ENCODE results near the gene CLPTM1L.

GRCh38 chr5:1278656-1279442, 66.0 kb downstream of the CLPTM1L start:
- TF ChIP-seq MAFK (IDR thresholded peaks at IDR 0.05; ENCODE audit: partially characterized antibody) (no peak), CTCF (IDR thresholded peaks at IDR 0.05) (no peak), EP300 (IDR thresholded peaks at IDR 0.05) (no peak), RAD21 (conservative IDR thresholded peaks at IDR 0.05 in 1 of 2, IDR thresholded peaks at IDR 0.05 in 1 of 2) (no peak), SMC3 (IDR thresholded peaks at IDR 0.05) (no peak), CHD4 (IDR thresholded peaks at IDR 0.05; ENCODE audit: borderline replicate concordance) (no peak), POLR2A (IDR thresholded peaks at IDR 0.05; ENCODE audit: low read length) (no peak), RARB (CRISPR knock-in tag; IDR thresholded peaks at IDR 0.05) (no peak), TFCP2L1 (CRISPR knock-in tag; IDR thresholded peaks at IDR 0.05) (no peak), JUN (IDR thresholded peaks at IDR 0.05) (no peak)
